ENCODE measurements around the gene AHDC1. TPM values are rescaled to one million over a fixed set of nuclear protein-coding genes. Genes with fewer than 3 reads are reported as not detected.

Gene AHDC1
- total and polyA plus RNA-seq, 10 of the 15 experiments (the other 5 are each of a cell fraction or from before 2014, with no cell fraction given): 0.21 to 13.0 (median 1.4) TPM

DNA sequence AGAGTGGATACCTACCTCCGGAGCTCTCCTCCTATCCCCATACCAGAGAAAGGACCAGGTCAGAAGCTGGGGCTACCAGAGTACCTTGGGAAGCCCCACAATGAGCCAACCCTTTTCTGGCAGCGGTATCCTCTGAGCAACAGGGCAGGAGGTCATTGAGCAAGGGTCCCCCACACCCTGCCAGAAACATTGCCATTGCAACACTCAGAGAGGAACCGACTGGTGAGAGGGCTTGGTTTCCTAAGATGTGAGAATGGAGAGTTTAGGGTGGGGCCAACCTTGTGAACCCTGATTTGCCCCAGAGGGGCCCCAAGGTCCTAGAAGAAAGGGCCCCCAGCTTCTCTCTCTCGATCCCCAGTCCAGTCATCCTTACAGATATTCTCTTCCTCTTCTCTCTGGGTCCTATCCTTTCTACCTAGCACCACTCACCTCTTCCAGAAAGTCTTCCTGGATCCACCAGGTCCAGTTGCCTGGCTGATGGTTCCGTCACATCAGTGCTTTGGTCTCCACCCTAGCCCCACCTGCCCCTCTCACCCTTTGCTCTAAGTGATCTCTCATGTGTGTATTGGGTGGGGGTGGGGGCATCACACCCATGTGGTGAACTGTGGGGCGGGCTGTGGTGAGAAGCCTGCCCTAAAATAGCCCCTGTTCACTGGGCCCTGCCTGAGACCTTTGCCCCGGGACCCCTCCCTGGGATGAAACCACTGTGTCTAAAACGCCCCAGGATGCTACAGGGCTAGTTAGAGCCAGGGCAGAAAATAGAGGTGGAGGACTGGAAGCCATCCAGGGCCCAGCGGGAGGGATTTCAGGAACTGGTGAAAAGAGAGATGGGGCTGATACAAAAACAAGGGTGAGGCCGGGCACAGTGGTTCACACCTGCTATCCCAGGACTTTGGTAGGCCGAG is 22.3 kb upstream of the AHDC1 start (continued):
- TF ChIP-seq MTA2 (IDR thresholded peaks at IDR 0.05; ENCODE audit: low read depth): peak; percentile 83
- TF ChIP-seq, protein P1, sequence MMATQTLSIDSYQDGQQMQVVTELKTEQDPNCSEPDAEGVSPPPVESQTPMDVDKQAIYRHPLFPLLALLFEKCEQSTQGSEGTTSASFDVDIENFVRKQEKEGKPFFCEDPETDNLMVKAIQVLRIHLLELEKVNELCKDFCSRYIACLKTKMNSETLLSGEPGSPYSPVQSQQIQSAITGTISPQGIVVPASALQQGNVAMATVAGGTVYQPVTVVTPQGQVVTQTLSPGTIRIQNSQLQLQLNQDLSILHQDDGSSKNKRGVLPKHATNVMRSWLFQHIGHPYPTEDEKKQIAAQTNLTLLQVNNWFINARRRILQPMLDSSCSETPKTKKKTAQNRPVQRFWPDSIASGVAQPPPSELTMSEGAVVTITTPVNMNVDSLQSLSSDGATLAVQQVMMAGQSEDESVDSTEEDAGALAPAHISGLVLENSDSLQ (IDR thresholded peaks at IDR 0.05): no peak
- TF ChIP-seq, protein P2, sequence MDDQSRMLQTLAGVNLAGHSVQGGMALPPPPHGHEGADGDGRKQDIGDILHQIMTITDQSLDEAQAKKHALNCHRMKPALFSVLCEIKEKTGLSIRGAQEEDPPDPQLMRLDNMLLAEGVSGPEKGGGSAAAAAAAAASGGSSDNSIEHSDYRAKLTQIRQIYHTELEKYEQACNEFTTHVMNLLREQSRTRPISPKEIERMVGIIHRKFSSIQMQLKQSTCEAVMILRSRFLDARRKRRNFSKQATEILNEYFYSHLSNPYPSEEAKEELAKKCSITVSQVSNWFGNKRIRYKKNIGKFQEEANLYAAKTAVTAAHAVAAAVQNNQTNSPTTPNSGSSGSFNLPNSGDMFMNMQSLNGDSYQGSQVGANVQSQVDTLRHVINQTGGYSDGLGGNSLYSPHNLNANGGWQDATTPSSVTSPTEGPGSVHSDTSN (IDR thresholded peaks at IDR 0.05; ENCODE audit: insufficient replicate concordance, low read depth, low read length): no peak
- TF ChIP-seq, protein P3, sequence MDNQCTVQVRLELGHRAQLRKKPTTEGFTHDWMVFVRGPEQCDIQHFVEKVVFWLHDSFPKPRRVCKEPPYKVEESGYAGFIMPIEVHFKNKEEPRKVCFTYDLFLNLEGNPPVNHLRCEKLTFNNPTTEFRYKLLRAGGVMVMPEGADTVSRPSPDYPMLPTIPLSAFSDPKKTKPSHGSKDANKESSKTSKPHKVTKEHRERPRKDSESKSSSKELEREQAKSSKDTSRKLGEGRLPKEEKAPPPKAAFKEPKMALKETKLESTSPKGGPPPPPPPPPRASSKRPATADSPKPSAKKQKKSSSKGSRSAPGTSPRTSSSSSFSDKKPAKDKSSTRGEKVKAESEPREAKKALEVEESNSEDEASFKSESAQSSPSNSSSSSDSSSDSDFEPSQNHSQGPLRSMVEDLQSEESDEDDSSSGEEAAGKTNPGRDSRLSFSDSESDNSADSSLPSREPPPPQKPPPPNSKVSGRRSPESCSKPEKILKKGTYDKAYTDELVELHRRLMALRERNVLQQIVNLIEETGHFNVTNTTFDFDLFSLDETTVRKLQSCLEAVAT (IDR thresholded peaks at IDR 0.05): peak; percentile 6
- no peak for TF ChIP-seq NR2C2 (IDR thresholded peaks at IDR 0.05; ENCODE audit: borderline replicate concordance, control insufficient read depth, insufficient read length, low read depth)
- peak; percentile 70 for TF ChIP-seq MXI1 (IDR thresholded peaks at IDR 0.05; ENCODE audit: low read depth, low read length)
- TF ChIP-seq RB1 (IDR thresholded peaks at IDR 0.05; ENCODE audit: borderline replicate concordance): no peak; the same call in 1 of the 2 replicates
- peak; percentile 74; the same call in 1 of the 2 replicates for TF ChIP-seq CHD1 (IDR thresholded peaks at IDR 0.05; ENCODE audit: low read depth, low read length)
- TF ChIP-seq IKZF1 (conservative IDR thresholded peaks at IDR 0.05): peak; percentile 90
- no peak for TF ChIP-seq LARP7 (IDR thresholded peaks at IDR 0.05)
- no peak for TF ChIP-seq RAD21 (IDR thresholded peaks at IDR 0.05; ENCODE audit: insufficient read depth, low read depth, low read length)
- no peak for TF ChIP-seq SUPT20H (IDR thresholded peaks at IDR 0.05; ENCODE audit: borderline replicate concordance, control insufficient read depth, low read depth, low read length)
- TF ChIP-seq IKZF2 (IDR thresholded peaks at IDR 0.05): peak; percentile 85 to 87
- TF ChIP-seq POLR2AphosphoS5 (IDR thresholded peaks at IDR 0.05; ENCODE audit: low read length): peak; percentile 87
- TF ChIP-seq POU2F2 (IDR thresholded peaks at IDR 0.05; ENCODE audit: borderline replicate concordance, low read depth, low read length): peak; percentile 21; the same call in 2 of the 3 replicates
- TF ChIP-seq, protein P4, sequence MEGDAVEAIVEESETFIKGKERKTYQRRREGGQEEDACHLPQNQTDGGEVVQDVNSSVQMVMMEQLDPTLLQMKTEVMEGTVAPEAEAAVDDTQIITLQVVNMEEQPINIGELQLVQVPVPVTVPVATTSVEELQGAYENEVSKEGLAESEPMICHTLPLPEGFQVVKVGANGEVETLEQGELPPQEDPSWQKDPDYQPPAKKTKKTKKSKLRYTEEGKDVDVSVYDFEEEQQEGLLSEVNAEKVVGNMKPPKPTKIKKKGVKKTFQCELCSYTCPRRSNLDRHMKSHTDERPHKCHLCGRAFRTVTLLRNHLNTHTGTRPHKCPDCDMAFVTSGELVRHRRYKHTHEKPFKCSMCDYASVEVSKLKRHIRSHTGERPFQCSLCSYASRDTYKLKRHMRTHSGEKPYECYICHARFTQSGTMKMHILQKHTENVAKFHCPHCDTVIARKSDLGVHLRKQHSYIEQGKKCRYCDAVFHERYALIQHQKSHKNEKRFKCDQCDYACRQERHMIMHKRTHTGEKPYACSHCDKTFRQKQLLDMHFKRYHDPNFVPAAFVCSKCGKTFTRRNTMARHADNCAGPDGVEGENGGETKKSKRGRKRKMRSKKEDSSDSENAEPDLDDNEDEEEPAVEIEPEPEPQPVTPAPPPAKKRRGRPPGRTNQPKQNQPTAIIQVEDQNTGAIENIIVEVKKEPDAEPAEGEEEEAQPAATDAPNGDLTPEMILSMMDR (IDR thresholded peaks at IDR 0.05 in 2 of 3, conservative IDR thresholded peaks at IDR 0.05 in 1 of 3; ENCODE audit: control insufficient read depth in 2 of 3, extremely low read depth in 1 of 3, insufficient read depth in 1 of 3, low read depth in 3 of 3, low read length in 3 of 3): no peak
- TF ChIP-seq, protein P5, sequence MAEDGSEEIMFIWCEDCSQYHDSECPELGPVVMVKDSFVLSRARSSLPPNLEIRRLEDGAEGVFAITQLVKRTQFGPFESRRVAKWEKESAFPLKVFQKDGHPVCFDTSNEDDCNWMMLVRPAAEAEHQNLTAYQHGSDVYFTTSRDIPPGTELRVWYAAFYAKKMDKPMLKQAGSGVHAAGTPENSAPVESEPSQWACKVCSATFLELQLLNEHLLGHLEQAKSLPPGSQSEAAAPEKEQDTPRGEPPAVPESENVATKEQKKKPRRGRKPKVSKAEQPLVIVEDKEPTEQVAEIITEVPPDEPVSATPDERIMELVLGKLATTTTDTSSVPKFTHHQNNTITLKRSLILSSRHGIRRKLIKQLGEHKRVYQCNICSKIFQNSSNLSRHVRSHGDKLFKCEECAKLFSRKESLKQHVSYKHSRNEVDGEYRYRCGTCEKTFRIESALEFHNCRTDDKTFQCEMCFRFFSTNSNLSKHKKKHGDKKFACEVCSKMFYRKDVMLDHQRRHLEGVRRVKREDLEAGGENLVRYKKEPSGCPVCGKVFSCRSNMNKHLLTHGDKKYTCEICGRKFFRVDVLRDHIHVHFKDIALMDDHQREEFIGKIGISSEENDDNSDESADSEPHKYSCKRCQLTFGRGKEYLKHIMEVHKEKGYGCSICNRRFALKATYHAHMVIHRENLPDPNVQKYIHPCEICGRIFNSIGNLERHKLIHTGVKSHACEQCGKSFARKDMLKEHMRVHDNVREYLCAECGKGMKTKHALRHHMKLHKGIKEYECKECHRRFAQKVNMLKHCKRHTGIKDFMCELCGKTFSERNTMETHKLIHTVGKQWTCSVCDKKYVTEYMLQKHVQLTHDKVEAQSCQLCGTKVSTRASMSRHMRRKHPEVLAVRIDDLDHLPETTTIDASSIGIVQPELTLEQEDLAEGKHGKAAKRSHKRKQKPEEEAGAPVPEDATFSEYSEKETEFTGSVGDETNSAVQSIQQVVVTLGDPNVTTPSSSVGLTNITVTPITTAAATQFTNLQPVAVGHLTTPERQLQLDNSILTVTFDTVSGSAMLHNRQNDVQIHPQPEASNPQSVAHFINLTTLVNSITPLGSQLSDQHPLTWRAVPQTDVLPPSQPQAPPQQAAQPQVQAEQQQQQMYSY (CRISPR knock-in tag; IDR thresholded peaks at IDR 0.05): no peak
- no peak for TF ChIP-seq STAT1 (conservative IDR thresholded peaks at IDR 0.05)
- TF ChIP-seq STAT3 (IDR thresholded peaks at IDR 0.05; ENCODE audit: low read depth, low read length): no peak
- TF ChIP-seq SMARCA5 (IDR thresholded peaks at IDR 0.05): 0 out of 2 replicates have a peak, but pooled peaks have one; percentile 10
